ENCODE measurements around the gene KCNJ1. TPM values are rescaled to one million over a fixed set of nuclear protein-coding genes. Genes with fewer than 3 reads are reported as not detected.

KCNJ1 gene
- 0.07 and 0.33 TPM in 2 replicates for total RNA-seq

GRCh38 chr11:128867277-128867676 lies at the start of gene KCNJ1:
KCNJ1 (minus strand) TSS chr11:128867296; CDS start chr11:128840243, 27,053 bp downstream.

DNA sequence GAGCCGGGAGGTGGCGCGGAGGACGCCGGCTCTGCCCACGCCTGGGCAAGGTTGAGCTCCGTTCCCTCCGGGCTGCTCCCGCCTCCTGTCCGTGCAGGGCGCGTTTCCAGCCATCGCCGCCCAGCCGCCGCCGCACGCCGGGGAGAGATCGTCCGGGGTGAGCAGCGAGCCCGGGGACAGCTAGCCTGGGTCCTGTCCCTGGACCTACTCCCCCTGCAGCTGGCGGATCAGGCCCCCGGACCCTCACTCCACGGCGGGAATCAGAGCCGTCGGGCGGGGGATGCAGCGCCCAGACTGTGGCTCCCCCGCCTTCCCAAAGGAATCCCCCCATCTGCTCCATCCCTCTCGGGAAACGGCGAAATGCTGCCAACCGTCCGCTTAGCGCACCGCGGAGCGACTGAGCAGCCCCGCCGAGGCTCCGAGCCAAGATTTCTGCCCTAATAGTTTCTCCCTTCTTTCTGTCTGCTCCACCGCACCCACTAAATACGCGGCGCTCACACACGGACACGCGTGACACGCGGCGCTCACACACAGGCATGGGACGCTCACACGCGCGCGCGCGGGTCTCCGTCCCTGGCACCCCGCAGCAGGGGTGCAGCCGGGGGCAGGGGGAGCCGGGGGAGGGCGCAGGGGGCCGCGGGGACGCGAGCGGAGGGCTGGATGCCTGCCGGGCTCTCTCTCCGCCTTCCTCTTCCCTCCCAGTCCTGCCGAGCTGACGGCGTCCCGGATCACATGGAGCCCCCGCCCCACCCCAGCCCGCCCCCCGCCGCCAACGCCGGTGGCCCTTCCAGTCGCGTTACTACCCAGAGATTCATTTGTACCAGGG lies 23.7 kb upstream of the KCNJ1 start, which contains the start of gene KCNJ5:
TSS of gene KCNJ5 (plus strand) at position 814 of the 826 bp plus-strand sequence. CDS start 19,918 bp downstream, outside the sequence.

Other genes with a start within 250 kb of the KCNJ1 start
- gene FLI1, start 173.2 kb downstream of the KCNJ1 start, total RNA-seq, result 3.0 and 5.6 TPM in 2 replicates
- 0.85 and 1.3 TPM in 2 replicates for gene KCNJ5, start 24.1 kb upstream of the KCNJ1 start, total RNA-seq
- gene TP53AIP1, start 75.6 kb upstream of the KCNJ1 start, total RNA-seq, result 0.98 and 2.6 TPM in 2 replicates